ENCODE data around the gene ELP6.
A peak's percentile ranks its signal among the peaks of the same experiment; 100 is the strongest.
"Not testable (repeated sequence)": the region's sequence is repeated elsewhere in the genome, so short reads cannot be mapped to it uniquely, and the experiment has no call there.

Gene ELP6

DNA sequence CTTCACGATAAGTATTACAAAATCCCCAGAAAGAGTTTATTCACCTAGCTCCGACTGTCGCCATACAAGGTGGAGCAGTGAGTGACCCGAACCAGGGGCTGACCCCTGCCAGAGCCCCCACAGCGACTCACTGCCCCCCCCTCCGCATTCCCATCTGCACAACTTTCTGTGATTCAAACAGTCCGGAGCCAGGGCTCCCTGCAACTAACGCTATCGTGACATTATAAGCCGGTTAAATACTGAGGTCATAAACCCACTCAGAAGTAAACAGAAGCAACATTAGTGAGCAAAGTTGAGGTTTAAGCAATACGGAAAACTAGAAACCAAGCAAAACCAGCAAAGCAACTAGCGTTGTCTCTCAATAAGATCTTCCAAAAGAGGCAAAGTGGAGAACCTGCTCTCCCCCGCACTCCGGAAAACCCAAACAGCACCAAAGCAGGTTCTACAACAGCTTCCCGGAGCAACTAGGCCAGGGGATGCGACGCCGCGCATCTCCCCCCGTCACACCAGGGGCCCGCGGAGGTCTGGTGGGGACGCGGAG lies 38.4 kb downstream of the ELP6 start:
- TF ChIP-seq, protein P1, sequence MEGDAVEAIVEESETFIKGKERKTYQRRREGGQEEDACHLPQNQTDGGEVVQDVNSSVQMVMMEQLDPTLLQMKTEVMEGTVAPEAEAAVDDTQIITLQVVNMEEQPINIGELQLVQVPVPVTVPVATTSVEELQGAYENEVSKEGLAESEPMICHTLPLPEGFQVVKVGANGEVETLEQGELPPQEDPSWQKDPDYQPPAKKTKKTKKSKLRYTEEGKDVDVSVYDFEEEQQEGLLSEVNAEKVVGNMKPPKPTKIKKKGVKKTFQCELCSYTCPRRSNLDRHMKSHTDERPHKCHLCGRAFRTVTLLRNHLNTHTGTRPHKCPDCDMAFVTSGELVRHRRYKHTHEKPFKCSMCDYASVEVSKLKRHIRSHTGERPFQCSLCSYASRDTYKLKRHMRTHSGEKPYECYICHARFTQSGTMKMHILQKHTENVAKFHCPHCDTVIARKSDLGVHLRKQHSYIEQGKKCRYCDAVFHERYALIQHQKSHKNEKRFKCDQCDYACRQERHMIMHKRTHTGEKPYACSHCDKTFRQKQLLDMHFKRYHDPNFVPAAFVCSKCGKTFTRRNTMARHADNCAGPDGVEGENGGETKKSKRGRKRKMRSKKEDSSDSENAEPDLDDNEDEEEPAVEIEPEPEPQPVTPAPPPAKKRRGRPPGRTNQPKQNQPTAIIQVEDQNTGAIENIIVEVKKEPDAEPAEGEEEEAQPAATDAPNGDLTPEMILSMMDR (conservative IDR thresholded peaks at IDR 0.05), result no peak
- peak overlapping the region; percentile 93 for H3K27ac ChIP-seq

DNA sequence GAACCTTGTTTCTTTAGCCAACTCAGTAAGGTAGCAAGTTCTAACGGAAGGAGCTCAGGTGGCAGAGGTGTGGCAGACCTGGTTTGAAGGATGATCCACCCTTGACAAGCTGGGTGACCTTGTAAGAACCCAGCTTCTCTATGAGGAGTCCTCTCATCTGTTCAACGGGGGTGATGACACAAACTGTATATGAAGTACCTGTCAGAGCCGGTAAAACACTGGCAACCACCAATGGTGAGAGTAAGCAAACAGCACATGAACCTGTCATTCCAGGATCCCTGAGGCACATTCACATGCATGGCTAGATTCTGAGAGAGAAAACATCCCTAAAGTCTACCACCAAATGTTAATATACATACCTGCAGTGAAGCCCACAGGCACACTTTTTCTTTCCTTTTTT lies 40.1 kb downstream of the ELP6 start:
- TF ChIP-seq, protein P1 (conservative IDR thresholded peaks at IDR 0.05), result no peak
- peak overlapping the region; percentile 93 for H3K27ac ChIP-seq

DNA sequence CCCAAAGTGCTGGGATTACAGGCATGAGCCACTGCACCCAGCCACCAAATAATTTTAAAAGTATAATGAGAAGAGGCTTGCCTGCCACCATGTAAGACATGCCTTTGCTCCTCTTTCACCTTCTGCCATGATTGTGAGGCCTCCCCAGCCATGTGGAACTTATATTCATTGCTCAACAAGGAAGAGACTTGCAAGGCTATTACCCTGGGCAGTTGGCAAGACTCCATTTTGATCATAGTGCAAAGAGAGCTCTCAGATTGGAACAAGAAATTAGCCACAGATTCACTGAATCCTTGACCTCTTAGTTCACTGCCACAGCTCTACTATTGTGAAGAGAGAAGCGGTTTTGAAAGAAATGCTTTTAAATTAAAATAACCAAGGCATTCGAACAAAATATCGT lies 43.9 kb downstream of the ELP6 start:
- TF ChIP-seq, protein P1 (conservative IDR thresholded peaks at IDR 0.05), result no peak
- no peak overlapping the region for H3K27ac ChIP-seq

- H3K27ac ChIP-seq, result not testable (repeated sequence)
Measured at GRCh38 chr3:47468315-47468714, 45.2 kb downstream of the ELP6 start.

GRCh38 chr3:47464588-47464987 lies 48.9 kb downstream of the ELP6 start:
- TF ChIP-seq, protein P1 (conservative IDR thresholded peaks at IDR 0.05), result no peak
- peak overlapping the region; percentile 0; the same call in 1 of the 2 replicates for H3K27ac ChIP-seq

- not testable (repeated sequence) for H3K27ac ChIP-seq
Measured at GRCh38 chr3:47459534-47460085, 53.9 kb downstream of the ELP6 start.

GRCh38 chr3:47456984-47457383 lies 56.5 kb downstream of the ELP6 start:
- H3K27ac ChIP-seq, result no peak overlapping the region; the same call in 1 of the 2 replicates
- TF ChIP-seq, protein P1 (conservative IDR thresholded peaks at IDR 0.05), result no peak

DNA sequence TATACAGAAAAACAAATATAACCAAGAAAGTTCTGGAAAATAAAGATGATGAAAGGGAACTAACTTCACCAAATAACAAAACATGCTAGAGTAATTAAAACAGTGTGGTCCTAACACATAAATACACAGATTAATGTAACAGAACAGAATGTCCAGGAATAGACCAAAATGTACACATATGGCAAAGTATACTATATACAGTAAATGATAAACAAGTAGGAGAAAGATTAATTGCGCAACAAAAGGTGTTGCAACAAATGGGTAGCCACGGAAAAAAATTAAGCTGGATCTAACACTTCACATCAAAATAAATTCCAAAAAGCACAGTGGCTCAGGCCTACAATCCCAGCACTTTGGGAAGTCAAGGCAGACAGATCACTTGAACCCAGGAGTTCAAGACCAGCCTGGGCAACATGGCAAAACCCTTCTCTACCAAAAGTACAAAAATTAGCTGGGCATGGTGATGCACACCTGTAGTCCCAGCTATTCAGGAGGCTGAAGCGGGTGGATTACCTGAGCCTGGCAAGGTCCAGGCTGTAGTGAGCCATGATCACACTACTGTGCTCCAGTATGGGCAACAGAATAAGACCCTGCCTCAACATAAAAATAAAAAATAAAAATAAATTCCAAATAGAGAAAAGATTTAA lies 57.6 kb downstream of the ELP6 start:
- no peak overlapping the region for H3K27ac ChIP-seq
- TF ChIP-seq, protein P1 (conservative IDR thresholded peaks at IDR 0.05), result no peak
